HG02943 (cell line): ENCODE data around the gene CADM1.

ENCODE experiments used
- ATAC-seq: cut with Tn5 transposase; IDR thresholded peaks from one replicate; pipeline ENCODE4 v1.9.1; 2021; ENCODE audit warnings: mild to moderate bottlenecking, low read depth, moderate library complexity; ENCODE audit not compliant: unreplicated experiment

Gene CADM1

GRCh38 chr11:115504276-115505158 lies at the start of gene CADM1:
Gene CADM1 (minus strand): TSS chr11:115504415.
- no peak for ATAC-seq

GRCh38 chr11:115552773-115553438 lies 48.7 kb upstream of the CADM1 start:
- ATAC-seq, result no peak

GRCh38 chr11:115552151-115552772 lies 48.0 kb upstream of the CADM1 start:
- no peak for ATAC-seq

DNA sequence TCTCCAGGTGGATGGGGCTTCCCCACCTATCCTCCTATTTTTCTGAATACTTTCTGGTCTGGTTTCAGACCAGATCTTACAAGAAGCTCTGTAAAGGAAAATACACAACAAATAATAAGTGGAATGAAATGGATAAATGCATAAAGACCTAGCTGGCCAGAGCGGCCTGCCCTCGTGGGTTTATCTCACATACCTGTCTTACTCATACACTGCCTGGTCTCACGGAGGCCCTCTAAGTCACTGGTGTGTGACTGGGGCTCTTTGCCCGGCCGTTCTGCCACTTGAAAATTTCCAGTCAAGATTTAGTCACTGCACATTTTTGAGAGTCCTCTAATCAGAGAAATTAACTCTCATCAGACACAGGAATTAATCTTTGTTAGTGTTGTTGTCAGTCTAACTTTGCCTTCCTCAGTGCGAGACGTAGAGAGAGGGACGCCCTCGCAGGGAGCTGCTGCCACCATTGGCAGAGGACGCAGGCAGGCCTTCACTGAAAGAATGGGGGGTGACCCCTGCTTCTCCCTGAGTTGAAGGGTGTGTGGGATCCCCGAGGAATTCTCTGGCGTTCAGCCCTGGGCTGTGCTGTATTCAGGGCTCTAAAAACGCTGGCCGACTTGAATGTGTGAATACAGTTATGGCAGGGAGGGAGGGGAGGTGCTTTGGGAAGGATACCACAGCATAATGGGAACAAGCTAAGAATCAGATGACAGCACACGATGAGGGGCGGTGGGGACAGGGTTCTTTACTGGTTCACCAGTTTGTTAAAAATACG lies 46.3 kb upstream of the CADM1 start:
- no peak for ATAC-seq

GRCh38 chr11:115548878-115549528 lies 44.8 kb upstream of the CADM1 start:
- no peak for ATAC-seq

GRCh38 chr11:115545581-115546210 lies 41.5 kb upstream of the CADM1 start:
- ATAC-seq, result no peak

- ATAC-seq, result no peak
Measured at GRCh38 chr11:115544422-115544948, 40.3 kb upstream of the CADM1 start.

- no peak for ATAC-seq
Measured at GRCh38 chr11:115541518-115541917, 37.3 kb upstream of the CADM1 start.

GRCh38 chr11:115539844-115540243 lies 35.6 kb upstream of the CADM1 start:
- no peak for ATAC-seq

DNA sequence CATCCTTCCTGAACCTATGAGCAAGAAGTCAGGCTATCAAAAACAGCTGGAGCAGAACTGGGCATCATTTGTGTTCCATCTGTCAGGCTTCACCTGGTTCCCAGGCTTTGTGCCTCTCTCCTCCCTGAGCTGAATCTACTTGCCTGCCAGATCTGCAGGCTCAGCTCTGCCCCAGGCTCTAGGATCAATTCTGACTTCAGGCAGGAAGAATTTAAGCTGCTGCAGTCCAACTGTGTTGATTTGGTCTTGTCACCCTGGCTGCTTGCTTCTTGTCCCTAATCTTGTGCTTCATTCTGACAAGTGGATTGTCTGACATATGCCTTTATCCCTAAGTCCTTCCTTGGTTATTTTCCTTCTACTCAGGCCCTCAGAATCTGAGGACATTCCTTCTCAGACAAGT lies 31.6 kb upstream of the CADM1 start:
- ATAC-seq, result no peak

- ATAC-seq, result no peak
Measured at GRCh38 chr11:115530752-115531151, 26.5 kb upstream of the CADM1 start.

DNA sequence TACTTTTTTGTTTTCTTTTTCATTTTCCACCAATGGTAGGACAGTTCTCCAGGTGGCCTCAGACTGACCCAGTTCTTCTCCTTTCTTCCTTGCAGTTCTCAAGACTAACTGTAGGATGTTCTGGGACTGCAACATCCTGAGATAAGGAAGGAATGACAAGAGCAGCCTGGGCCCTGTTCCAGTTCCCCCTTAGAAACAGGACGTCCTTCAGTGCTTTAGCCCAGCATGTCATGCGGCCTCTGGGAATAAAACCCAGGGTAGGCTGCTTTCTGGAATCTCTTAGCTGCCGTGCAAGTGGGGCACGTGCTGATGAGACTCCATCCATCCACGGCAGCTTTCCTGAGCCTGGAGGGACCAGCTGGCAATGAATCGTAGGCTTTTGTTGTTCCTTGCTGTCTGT lies 24.0 kb upstream of the CADM1 start:
- ATAC-seq, result no peak

DNA sequence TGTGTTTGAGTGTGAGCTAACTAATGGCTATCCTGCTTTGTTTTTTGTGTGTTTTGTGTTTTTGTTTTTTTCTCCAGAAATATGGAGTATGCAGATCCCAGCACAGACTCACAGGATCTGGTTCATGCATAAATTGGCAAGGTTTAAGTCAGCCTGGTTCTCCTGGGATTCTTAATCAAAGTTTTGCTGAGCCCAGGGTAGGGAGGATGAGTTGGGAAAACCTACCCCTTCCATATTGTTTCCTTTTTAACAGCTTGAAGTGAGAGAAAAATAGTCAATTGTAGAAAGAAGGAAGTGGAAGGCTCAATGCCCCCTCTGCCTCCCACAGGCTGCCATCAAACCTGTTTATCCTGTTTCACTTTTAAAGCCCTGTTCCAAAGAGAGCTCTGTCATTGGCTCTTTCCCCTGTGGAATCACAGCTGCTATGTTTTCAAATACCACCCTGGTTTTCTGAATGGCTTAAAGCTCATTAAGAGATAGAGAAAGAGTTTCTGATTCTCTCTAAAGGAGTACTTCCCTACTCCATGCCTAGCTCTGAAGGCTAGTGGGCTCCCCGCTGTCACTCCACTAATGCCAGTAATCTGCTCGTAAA lies 23.4 kb upstream of the CADM1 start:
- ATAC-seq, result no peak

DNA sequence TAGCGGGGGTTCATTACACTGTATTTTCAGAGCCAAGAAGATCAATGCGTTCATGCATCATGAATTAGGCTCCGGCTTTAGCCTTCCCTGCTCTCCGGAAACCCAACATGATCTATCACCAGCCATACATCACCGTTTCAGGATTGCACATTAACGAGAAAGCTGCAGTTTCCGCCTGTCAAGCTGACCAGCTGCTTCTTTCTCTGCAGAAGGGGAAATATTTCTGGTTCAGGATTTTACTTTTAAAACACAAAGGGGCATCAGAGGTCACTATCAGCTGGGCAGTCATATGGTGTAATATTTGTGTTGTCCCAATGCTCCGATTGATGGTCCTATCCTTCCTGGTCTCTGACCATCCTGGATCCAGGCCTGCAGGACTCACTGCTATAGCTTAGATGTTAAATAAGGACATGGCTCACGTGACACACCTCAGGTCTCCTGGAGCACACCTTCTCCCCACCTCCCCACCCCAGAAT lies 21.4 kb upstream of the CADM1 start:
- ATAC-seq, result no peak

GRCh38 chr11:115524572-115524971 lies 20.4 kb upstream of the CADM1 start:
- no peak for ATAC-seq

DNA sequence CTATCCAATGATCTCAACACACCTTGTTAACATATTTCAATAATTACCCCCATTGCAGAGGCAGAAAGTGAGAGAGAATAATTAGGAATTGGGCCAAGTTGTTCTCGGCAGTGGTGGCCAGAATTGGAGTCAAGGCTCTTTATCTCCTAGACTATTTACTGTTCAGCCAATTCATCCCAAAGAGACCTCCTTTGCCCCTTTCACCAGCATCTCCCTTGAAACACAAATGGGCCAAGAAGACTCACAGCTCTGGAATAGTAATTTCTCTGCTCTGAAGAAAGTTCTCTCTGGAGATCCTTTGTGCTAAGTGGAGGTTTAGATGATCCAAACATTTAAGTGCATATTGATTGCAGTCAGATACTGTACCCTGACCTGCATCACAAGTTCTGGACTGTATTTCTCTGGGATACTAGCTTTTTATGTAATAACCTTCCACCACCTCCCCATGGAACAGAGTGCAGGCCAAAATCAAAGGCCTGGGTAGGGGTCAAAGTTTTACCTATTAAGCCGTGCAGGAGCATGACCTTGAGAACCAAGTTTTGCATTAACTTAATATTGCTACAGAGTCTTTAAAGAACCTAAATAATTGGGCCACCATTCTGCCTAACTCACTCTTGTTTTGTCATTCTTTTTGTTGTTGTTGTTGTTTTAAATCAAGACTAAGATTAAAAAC lies 19.6 kb upstream of the CADM1 start:
- no peak for ATAC-seq

GRCh38 chr11:115522302-115522701 lies 18.1 kb upstream of the CADM1 start:
- no peak for ATAC-seq

DNA sequence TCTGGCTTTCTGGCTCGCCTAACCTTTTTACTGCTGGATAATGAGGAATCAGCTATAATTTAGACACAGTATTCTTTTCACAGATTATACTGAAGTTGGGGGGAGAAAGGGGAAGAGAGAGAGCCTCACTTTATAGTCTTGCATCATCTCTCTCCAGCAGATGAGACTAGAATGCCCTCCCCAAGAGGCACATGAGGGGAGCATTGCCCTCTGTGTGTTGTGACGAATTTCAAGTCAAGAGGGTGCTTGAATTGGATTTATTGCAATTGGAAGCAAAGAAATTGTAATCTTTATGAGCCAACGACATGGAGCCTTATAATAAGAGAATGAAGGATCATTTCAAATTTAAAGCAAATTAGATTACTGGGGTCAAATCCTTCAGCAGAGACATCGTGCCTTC lies 17.6 kb upstream of the CADM1 start:
- ATAC-seq, result no peak
